HEK293 (cell line): Measurements from ENCODE around the gene TTBK1.

Source experiments
- ELK4 ChIP-seq: IDR thresholded peaks from 2 replicates; pipeline ENCODE4 v1.6.1; 2011; ENCODE audit warnings: mild to moderate bottlenecking, low read depth, low read length, borderline replicate concordance
- ZNF501 ChIP-seq: fragments of 450-650 bp; formaldehyde crosslinking; IDR thresholded peaks from 2 replicates; pipeline ENCODE4 v1.5.1; 2016; ENCODE audit warnings: missing biosample characterization, missing genetic modification characterization

DNA sequence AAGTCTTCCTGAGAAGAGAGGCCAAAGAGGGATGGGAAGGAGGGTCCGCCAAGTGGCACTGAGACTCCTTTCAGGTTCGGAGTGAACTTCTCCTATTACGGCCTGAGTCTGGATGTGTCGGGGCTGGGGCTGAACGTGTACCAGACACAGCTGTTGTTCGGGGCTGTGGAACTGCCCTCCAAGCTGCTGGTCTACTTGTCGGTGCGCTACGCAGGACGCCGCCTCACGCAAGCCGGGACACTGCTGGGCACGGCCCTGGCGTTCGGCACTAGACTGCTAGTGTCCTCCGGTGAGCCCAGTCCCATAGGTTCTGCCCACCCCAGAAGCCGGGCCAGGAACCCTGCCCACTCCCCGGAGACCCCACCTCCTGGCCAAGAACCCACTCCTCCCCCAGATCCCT is 58.8 kb downstream of the TTBK1 start:
- TF ChIP-seq ZNF501, result no peak
- no peak for TF ChIP-seq ELK4
